Retinal pigment epithelial cell (primary cell): Measurements from ENCODE around the gene LRRC28.

Source experiments
- DNase-seq: peaks from one replicate; pipeline ENCODE4 v3.0.0-alpha.2; 2010; ENCODE audit warnings: low read depth
- H3K4me3 ChIP-seq: 2 replicates; pipeline ENCODE4 v1.5.1; 2011; ENCODE audit warnings: mild to moderate bottlenecking, low read length, control low read depth, moderate library complexity
- TF ChIP-seq, protein P1 (sequence below): conservative IDR thresholded peaks from 2 replicates; pipeline ENCODE4 v1.5.1; 2011; ENCODE audit warnings: low read depth, low read length, control low read depth, inconsistent platforms

The LRRC28 gene

DNA sequence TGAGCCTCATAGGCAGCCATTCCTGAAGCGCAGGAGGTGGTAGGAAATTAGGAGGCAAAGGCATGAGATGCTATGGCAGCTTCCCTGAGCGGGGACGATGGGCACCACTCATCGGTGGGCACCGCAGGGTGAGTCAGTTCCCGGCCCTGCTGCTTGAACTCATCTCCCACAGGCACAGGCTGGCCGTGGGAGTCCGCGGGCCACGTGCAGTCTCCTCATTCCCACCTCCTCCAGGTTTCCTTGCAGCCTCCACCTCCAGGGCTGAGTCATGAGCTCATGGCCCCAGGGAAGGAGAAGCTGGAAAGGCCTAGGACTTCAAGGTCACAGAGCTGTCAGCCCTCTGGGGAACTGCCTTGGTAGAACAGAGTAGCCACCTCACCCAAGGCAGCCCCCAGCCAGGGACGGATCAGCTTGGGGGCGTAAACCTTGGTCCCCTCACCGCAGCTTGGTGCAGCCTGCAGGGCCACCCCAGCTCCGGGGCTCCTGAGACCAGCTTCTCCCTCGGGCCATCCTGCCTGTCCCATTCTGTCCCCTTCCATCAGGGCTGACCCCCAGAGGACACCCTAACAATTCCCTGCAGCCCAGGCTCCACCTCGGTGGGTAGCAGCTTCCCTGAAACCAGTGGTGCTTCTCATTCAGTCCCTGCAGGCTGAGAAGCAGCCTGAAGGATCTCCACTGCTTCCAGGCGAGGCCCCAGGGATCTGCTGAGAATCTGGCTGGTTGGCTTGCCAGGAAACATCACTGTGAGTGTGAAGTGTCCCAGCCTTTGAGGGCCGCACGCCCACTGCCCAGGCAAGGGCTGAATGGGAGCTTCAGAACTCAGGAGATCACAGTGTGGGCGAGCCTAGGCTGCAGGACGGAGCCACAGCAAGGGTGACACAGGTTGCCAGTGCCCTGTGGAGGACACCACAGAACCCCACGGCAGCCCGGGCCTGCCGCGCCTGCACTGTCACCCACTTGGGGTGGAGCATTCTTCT is 163.8 kb downstream of the LRRC28 start:
- DNase-seq = no peak
- TF ChIP-seq, protein P1, sequence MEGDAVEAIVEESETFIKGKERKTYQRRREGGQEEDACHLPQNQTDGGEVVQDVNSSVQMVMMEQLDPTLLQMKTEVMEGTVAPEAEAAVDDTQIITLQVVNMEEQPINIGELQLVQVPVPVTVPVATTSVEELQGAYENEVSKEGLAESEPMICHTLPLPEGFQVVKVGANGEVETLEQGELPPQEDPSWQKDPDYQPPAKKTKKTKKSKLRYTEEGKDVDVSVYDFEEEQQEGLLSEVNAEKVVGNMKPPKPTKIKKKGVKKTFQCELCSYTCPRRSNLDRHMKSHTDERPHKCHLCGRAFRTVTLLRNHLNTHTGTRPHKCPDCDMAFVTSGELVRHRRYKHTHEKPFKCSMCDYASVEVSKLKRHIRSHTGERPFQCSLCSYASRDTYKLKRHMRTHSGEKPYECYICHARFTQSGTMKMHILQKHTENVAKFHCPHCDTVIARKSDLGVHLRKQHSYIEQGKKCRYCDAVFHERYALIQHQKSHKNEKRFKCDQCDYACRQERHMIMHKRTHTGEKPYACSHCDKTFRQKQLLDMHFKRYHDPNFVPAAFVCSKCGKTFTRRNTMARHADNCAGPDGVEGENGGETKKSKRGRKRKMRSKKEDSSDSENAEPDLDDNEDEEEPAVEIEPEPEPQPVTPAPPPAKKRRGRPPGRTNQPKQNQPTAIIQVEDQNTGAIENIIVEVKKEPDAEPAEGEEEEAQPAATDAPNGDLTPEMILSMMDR = no peak
- no peak overlapping the region for H3K4me3 ChIP-seq

DNA sequence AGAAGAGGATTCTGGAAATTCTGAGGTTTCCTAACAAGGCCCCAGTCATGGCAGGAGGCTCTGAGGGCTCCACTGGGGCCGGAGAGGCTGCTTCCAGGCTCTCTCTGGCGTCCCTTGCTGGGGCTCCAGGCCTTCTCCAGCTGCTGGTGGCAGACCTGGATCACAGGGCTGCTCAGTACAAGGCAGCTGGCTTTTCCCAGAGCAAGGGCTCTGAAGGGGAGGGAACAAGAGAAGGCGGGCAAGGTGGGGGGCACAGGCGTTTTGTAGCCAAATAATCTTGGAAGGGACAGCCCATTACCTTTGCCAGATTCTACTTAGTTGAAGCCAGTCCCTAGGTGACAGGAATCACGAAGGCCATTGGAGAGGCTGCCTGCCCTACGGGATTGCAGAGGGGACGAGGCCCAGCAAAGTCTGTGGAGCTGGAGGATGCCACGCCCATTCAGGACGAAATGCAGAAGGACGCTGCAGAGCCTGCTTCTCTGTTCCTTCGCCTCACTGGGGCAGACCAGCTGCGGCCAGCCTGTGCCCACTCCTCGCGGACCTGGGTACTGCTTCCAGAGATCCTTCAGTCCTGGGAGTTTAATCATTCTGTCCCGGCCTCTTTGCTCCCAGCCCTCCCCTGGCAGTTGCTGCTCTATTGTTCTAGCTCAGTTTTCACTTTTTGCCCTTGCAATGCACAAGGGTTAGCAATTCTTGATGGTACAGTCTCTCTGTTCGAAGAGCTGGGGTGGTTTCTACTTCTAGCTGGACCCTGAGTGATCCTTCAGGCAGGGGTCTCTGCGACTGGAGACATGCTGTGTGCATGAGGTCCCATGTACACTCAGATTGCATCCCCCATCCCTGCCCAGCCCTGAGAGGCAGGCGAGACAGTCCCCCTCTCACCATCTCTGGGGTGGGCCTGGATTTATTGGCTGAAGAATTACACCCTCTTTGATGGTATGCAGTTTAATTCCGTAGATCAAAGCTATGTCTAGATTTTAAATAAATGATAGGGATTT is 165.2 kb downstream of the LRRC28 start:
- no peak overlapping the region for H3K4me3 ChIP-seq
- TF ChIP-seq, protein P1 = no peak
- no peak for DNase-seq

DNA sequence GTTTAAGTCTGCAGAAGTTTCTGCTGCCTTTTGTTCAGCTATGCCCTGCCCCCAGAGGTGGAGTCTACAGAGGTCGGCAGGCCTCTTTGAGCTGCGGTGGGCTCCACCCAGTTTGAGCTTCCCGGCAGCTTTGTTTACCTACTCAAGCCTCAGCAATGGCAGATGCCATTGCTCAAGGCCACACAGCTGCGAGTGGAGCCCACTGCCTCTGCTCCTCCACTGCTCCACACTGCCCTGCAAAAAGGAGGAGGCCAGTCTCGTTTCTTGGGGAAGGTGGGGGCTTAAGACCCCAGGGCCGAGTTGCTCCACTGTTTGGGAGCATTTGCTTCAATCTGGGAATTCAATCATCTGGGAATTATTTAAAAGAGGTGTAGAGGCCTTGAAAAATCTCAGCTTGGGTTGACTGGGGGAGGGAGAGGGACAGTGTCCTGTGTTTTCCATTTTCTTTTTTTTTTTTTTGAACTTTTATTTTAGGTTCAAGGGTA is 169.9 kb downstream of the LRRC28 start:
- DNase-seq = no peak
- TF ChIP-seq, protein P1 = no peak
- H3K4me3 ChIP-seq = no peak overlapping the region

DNA sequence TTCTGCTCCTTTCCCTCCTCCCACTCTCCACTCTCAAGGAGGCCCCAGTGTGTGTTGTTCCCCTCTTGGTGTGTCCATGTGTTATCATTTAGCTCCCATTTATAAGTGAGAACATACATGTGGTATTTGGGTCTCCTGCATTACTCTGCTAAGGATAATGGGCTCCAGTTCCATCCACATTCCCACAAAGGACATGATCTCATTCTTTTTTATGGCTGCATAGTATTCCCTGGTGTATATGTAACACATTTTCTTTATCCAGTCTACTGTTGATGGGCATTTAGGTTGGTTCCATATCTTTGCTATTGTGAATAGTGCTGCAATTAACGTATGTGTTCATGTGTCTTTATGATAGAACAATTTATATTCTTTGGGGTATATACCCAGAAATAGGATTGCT is 170.5 kb downstream of the LRRC28 start:
- DNase-seq = no peak
- TF ChIP-seq, protein P1 = no peak
- H3K4me3 ChIP-seq = no peak overlapping the region

DNA sequence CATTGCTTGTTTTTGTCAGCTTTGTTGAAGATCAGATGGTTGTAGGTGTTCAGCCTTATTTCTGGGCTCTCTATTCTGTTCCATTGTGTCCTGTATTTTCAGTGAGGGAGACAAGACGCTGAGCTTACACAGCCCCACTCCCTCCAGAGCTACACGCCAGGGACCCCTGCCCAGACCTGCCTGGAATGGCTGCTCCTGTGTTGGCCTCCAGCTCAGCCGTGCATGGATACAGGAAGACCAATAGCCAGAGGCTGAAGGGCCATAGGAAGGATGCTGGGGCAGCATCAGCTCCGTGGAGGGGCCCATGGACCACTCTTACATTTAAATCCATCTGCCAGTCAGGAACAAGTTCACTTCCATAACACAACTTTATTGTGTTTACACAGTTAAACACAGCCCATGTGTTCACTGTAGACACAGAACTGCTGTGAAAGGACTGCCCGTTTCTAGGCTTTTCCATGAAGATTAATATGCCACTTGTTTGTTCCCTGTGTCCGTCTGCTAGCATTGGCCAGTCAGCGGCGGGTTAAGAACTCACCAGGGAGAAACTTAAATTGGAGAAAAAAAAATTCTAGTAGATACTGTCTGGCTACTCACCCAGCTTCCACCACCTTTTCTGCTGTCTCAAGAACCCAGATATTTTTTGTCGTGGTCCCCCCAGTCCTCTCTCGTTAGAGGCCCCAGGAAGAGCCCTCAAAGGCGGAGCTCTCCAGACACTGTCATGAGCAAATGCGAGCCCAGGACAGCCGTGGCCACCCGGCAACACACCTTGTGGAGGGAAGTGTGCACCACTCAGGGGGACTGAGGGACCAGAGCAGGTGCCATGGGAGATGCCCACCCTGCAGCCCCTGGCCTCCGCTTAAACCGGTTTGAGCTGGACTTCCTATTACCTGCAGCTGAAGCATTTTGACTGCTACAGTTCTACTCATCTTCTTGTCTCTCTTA is 172.2 kb downstream of the LRRC28 start:
- H3K4me3 ChIP-seq = no peak overlapping the region
- TF ChIP-seq, protein P1 = no peak
- no peak for DNase-seq

DNA sequence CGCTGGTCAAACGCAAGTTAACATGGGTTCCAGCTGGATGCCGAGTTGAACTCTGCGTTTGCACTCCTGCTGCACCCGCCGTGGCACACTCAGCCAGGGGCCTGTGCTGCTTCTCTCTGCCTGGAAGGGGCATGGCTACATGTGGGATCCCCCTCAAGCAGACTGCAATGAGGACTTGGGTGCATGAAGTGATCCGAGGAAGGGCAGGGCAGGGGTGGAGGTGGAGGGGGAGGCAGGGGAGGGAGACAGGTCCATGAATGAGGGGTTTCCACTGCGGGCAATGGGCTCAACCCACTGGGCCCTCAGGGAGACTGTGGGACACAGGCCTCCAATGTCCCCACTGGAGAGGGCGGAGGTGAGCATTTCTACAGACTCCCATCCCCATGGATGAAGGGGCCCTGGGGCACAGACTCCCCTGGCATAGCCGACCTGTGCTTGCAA is 172.9 kb downstream of the LRRC28 start:
- TF ChIP-seq, protein P1 = no peak
- no peak for DNase-seq
- no peak overlapping the region for H3K4me3 ChIP-seq
